Measurements from ENCODE around the gene TUBB4B.

- TF ChIP-seq EZH2 (IDR thresholded peaks at IDR 0.05; ENCODE audit: low read length, unreplicated experiment) (no peak), CTCF (conservative IDR thresholded peaks at IDR 0.05; ENCODE audit: low read depth, low read length) (no peak), EZH2phosphoT487 (IDR thresholded peaks at IDR 0.05; ENCODE audit: borderline replicate concordance, low read length) (no peak)
Measured at GRCh38 chr9:137247135-137247915, 6.2 kb downstream of the TUBB4B start.

Measured in PC-3 (cell line).